Stimulated activated CD4-positive, alpha-beta T cell treated with anti-CD3 and anti-CD28 coated beads, Interleukin-4, amount 100 ng/mL, for 4 hours (primary cell): ENCODE measurements around the gene GAS2L1.

Source experiments
- DNase-seq, 2 experiments: peaks; one replicate each; pipeline ENCODE4 v3.0.0-alpha.2; 2020

Gene GAS2L1

GRCh38 chr22:29306175-29306834 lies at the start of gene GAS2L1:
GAS2L1 (plus strand) TSS chr22:29306650; CDS start chr22:29308106, 1,456 bp downstream.
- DNase-seq: no peak

GRCh38 chr22:29257751-29258181 lies 48.7 kb upstream of the GAS2L1 start:
- no peak for DNase-seq

DNA sequence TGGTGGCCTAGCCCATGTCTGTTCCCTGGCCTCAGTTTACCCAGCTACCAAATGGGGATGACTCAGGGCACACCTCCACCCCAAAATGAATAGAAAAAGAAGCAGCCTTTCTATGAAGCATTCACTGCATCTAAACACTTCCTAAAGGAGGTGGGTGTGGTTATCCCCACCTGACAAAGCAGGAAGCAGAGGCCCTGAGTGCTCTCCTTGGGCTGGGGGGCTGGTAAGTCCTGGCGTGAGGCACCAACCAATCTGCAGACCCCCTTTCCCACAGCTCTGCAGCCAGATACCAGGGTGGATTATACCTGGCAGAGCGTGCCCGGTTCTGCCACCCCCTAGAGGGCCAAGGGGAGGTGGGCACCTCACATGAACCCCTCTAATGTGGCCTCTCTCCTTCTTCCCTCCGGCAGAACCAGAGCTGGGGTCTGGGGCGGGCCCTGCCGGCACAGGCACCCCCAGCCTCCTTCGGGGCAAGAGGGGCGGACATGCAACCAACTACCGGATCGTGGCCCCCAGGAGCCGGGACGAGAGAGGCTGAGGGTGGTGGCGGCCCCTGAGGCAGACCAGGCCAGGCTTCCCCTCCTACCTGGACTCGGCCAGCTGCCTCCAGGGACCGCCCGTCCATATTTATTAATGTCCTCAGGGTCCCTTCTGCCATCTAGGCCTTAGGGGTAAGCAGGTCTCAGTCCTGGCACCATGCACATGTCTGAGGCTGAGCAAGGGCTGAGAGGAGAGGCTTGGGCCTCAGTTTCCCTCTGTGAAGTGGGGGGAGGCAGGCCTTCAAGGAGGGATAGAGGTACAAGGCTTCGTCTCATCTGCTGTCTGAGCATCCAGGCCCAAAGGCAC lies 47.8 kb upstream of the GAS2L1 start:
- no peak for DNase-seq

DNA sequence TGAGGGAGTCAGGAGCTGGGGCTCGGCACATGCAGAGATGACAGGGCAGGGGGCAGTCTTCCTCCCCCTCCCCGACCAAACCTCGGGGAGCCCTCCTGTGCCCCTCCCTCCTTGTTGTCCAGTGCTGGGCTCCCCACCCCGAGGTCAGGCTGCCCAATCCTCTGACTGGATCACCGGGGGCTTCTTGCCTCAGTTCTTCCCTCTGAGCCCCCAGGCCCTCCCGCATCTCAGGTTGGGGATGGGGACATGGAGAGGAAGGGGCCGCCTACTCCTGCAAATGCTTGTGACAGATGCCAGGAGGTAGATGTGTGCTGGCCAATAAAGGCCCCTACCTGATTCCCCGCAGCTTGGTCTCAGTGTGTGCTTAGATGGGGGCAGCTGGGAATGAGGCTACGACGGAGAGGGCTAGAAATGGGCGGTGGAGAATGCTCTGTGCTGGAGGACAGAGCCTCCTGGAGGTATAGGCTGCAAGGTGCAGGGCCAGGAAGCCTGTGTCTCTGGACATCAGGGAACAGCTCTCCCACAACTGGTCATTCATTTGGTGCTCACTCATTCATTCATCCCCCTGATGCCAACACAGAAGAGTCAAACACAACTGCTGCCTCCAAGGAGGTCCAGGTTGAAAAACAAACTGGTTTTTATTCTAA lies 47.1 kb upstream of the GAS2L1 start:
- DNase-seq: no peak

DNA sequence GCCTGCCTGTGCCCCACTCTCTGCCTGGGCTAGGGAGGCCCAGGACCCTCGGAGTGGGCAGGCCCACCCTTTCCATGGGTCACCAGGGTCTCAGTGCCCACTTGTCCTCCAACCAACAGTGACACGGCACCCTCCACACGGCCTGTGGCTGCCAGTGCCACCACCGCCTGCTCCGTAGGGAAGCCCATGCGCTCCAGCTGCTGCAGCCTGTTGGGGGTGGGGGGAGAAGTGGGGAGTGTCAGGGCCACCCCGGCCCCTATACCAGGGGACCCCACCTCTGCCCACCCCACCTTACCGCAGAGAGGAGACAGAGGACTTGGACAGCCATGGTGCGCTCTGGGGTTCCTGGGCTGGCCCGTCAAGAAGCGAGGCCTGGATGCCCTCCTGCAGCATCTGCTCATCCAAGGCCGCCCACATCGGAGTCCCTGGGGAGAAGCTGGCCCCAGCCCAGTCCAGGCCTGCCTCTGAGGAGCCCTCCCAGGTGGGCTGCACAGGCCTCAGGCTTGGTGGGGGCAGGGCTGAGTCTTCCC lies 46.4 kb upstream of the GAS2L1 start:
- no peak for DNase-seq

DNA sequence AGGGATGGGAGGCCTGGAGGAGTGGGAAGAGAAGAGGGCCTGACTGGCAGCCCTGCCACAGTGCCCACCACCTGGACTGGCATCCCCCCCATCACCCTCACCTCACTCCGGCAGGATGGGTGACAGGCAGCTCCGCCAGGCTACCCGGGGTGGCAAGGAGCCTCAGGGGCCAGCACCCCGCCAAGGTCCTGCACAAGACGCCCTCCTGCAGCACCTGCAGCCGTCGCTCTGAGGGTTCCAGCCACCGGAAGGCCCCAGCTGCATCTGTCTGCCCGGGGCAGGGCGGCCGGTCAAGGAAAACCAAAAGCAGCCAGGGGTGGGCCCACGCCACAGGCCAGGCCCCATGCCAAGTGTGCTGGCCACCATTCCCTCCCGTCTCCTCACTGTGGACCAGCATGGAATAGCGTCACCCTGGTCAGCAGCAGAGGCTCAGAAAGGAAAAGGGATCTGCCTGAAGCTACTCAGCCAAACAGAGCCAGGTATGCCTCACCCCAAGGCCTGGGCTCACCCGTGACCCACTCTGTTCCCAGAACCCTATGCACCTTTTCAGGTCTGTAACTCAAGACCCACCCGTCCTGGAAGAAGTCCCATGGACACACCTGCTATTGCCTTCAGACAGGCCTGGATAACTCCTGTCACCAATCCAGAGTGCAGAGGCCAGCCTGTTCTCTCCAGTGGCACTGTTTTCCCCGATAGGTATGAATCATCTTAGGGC lies 45.7 kb upstream of the GAS2L1 start:
- DNase-seq: no peak

GRCh38 chr22:29263791-29264276 lies 42.6 kb upstream of the GAS2L1 start:
- no peak for DNase-seq

- DNase-seq: no peak
Observed at GRCh38 chr22:29265305-29265704, 41.1 kb upstream of the GAS2L1 start.

DNA sequence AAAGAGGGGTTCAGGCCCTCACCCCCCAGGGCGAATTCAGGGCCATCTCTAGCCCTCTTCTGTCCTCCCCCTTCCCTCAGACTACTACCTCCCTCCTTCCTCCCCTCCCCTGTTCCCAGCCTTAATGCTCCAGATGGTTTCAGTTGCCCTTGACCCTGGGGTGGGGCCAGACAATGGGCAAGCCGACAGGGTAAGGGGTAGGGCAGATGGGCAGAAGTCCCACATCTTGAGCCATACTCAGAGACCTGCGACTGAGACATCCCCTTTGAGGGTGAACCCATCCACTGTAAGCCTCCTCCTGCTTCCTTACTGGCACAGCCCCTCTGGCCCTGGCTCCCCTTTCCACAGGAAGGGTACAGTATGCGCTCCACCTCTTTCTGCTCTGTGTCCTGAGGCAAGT lies 40.5 kb upstream of the GAS2L1 start:
- DNase-seq: no peak

DNA sequence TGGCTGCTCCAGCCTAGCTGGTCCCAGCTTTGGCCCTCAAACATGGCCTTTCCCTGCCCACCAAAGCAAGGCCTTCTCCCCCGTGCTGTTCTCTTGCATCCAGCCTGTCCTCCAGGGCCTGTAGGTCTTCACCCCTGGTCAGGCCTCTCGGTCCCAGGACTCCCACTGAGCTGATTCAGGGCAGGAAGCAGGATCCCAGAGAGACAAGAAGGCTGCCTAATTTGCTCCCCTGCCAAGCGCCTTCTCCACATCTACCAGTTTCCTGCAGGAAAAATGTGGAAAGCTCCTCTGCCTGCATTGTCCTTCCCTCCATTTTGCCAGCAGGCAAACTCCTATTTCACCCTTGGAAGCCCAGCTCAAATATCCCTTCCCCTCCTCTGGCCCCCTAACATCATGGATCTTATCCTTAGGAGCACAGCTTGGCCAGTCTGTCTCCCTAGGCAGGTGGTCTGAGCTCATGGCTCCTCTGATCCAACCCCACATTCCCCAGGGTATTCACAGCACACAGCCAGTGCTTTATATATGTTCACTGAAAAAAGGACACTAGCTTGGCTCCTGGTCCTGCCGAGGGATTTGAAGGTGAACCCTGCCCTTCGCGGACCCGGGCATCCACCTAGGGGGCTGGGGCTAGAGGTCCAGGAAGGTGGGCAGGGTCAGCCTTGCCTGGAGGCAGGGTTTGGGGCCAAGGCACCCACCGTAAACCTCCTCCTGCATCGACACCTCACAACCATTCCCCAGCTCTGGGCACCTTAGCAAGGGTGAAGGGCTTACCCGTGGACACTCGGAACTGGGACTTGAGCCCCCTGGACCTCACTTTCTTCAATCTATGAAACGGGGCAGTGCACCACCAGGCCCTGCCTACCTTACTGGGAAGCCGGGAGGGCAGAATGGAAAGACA lies 39.6 kb upstream of the GAS2L1 start:
- no peak for DNase-seq

DNA sequence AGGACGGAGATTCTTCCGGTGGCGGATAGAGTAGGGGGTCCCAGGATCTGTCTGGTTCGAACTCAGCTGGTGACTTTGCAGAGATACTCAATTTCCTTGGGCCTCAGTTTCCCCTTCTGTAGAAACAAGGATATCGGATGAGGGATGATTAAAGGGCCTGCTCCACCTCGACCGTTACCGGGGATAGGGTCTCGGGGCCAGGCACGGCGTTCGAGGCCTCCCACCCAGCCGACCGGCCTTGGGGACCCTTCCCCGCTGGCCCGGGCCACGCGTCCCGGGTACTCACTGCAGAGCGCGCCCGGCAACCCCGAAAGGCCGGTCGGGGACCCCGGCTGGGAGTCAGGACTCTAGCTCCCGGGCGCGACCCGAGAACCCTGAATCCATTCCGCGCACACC lies 39.0 kb upstream of the GAS2L1 start:
- DNase-seq: no peak

GRCh38 chr22:29267858-29268510 lies 38.5 kb upstream of the GAS2L1 start, which contains the start of the genes EWSR1 and RHBDD3:
EWSR1 (plus strand) TSS chr22:29268268; CDS start chr22:29268337, 69 bp downstream.
RHBDD3 (minus strand) TSS chr22:29267981; CDS start chr22:29265626, 2,355 bp downstream.
- DNase-seq: peak; percentile 93 to 97

DNA sequence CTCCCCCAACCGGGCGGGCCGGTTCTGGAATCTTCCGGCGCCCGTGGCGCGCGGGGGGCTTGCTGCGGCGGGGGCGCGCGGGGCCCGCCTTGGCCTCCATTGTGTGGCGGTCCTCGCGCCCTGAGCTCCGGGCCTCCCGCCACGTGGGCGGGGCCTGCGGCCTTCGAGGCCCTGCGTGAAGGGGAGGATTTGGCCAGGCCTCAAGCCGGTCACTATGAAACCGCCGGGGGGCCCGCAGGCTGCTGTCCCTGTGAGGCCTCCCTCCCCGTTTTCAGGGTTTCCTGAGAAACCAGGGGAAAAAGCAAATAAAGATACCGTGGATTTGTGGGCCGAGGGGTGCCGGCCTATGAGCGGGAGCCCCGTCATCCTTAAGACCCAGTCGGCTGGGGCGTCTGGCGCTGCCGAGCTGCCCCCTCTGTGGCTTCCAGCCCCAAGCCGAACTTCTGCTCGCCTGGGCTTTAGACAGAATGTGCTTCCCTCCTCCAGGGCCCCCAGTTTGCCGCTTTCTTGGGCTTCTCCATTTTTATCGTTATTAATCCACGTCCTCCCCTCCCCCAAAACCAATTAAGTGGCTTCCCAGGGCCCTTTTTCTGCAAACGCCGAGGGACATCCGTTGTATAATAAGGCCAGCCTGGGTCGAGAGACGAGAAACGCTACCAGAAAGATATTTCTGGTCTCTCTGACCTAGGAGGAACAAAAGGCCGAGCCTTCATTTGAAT lies 37.8 kb upstream of the GAS2L1 start:
- peak; percentile 30 to 35 for DNase-seq

- DNase-seq: no peak
Observed at GRCh38 chr22:29269230-29269604, 37.2 kb upstream of the GAS2L1 start.

DNA sequence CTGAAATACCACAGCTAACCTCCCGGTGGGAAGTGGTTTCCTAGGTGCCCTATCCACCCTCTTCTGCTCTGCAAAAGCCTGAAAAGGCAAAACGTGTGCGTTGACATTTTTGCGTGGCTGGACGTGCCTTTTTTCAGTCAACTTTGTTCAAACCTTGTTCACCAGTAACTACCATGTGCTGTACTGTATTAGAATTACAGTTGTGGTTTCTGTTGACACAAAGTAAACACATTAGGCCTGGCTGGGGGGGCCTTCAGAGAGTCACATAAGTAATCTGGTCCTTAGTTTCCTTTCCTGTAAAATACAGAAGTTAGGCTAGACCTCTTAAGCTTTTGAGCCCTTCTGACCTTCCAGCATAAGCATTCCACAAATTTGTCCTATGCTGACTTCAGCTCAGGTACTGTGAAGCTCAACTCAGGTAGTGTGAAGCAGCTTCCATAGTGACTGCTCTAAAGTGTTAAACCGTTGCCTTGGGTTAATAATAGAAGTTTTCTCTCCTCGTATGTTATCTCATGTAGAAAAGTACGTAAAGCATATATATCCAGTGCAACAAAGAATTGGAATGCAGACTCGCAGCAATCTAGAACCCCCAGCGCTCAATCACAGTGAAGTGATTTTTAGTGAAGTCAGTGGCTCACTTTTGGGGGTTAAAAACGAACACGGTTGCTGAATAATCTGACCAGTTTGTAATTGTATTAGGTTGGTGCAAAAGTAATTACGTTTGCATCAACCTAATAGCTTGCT lies 36.5 kb upstream of the GAS2L1 start:
- no peak for DNase-seq

- no peak for DNase-seq
Observed at GRCh38 chr22:29270475-29271271, 35.8 kb upstream of the GAS2L1 start.

DNA sequence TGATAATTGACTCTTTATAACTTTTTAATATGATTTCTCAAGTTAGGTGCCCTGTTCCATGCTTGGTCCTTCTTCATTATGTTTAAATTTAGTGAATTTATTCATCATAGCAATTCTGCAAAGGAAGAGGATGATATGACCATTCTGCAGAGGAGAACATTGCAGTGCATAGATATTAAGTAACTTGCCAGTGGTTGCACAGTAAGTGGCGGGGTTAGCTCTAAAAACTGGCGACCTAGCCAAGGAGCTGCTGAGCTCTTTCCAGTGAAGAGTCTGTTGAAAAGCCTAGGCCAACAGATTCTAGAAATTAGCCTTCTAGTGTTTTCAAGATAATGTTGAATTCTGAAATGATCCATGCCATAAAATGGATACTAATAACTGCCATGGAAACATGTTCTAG lies 33.8 kb upstream of the GAS2L1 start:
- no peak for DNase-seq

- DNase-seq: no peak
Observed at GRCh38 chr22:29275167-29275566, 31.3 kb upstream of the GAS2L1 start.
